ENCODE data around the gene TNS3. TPM values are rescaled to one million over a fixed set of nuclear protein-coding genes. Genes with fewer than 3 reads are reported as not detected.

TNS3 gene
- total RNA-seq, 1 experiment from 2014 or later, result 533 TPM

- POLR2A ChIA-PET, result no interaction called here
- TF ChIP-seq CTCF (IDR thresholded peaks at IDR 0.05) (no peak), REST (IDR thresholded peaks at IDR 0.05; ENCODE audit: insufficient read depth in 1 of 2, low read depth in 2 of 2, low read length in 1 of 2) (no peak), TCF7L2 (IDR thresholded peaks at IDR 0.05; ENCODE audit: low read depth, low read length) (no peak), POLR2AphosphoS5 (IDR thresholded peaks at IDR 0.05; ENCODE audit: low read depth, low read length) (no peak), SIN3A (IDR thresholded peaks at IDR 0.05; ENCODE audit: borderline replicate concordance, insufficient read depth, low read depth, low read length) (no peak)
- peaks cover 64% of the 10 kb centered on the region for H3K4me1 ChIP-seq (ENCODE audit: control insufficient read depth, insufficient read depth, low read length)
- no peak for DNase-seq (ENCODE audit: low read depth, low spot score)
- intact Hi-C loops (cut with micrococcal nuclease; ENCODE audit: unreplicated experiment) (no loop called here), in situ Hi-C loops (cut with HindIII; ENCODE audit: low pct_unique_long_range_greater_than_20kb, low sequenced_read_pairs) (no loop called here)
- BruUV-seq (replicated peaks), result no TSS peak
- CTCF ChIA-PET, result no interaction called here
- H3K4me3 ChIP-seq (ENCODE audit: low read depth in 2 of 2, low read length in 2 of 2), result no peak overlapping the region
- H3K27ac ChIP-seq (ENCODE audit: low read length), result peak overlapping the region; percentile 100
- no peaks in the 10 kb centered on the region for H3K36me3 ChIP-seq (ENCODE audit: control insufficient read depth, insufficient read depth, low read length)
- ATAC-seq, result no peak
- no peaks in the 10 kb centered on the region; the same call in 1 of the 2 replicates for H3K9me3 ChIP-seq (ENCODE audit: control insufficient read depth, insufficient read depth, low read depth, low read length)
- no peaks in the 10 kb centered on the region for H3K27me3 ChIP-seq (ENCODE audit: control insufficient read depth, insufficient read depth, low read length)
Measured at GRCh38 chr7:47588704-47589225, 6.9 kb upstream of the TNS3 start.

GRCh38 chr7:47587976-47588375, 6.1 kb upstream of the TNS3 start:
- ChIA-PET POLR2A (interaction anchor here (1.4 kb wide), 1 partner anchor 23 kb away, joined by 3 read pairs; no protein-coding TSS in a partner anchor), CTCF (no interaction called here)
- ATAC-seq (no peak), DNase-seq (ENCODE audit: low read depth, low spot score) (no peak)
- BruUV-seq (replicated peaks), result no TSS peak
- Histone ChIP-seq H3K4me3 (ENCODE audit: low read depth in 2 of 2, low read length in 2 of 2) (no peak overlapping the region), H3K36me3 (ENCODE audit: control insufficient read depth, insufficient read depth, low read length) (no peaks in the 10 kb centered on the region), H3K9me3 (ENCODE audit: control insufficient read depth, insufficient read depth, low read depth, low read length) (no peaks in the 10 kb centered on the region; the same call in 1 of the 2 replicates), H3K4me1 (ENCODE audit: control insufficient read depth, insufficient read depth, low read length) (peaks cover 66% of the 10 kb centered on the region), H3K27me3 (ENCODE audit: control insufficient read depth, insufficient read depth, low read length) (no peaks in the 10 kb centered on the region), H3K27ac (ENCODE audit: low read length) (peak overlapping the region; percentile 100)
- TF ChIP-seq POLR2AphosphoS5 (IDR thresholded peaks at IDR 0.05; ENCODE audit: low read depth, low read length) (no peak), CTCF (IDR thresholded peaks at IDR 0.05) (no peak), SIN3A (IDR thresholded peaks at IDR 0.05; ENCODE audit: borderline replicate concordance, insufficient read depth, low read depth, low read length) (no peak), REST (IDR thresholded peaks at IDR 0.05; ENCODE audit: insufficient read depth in 1 of 2, low read depth in 2 of 2, low read length in 1 of 2) (no peak), TCF7L2 (IDR thresholded peaks at IDR 0.05; ENCODE audit: low read depth, low read length) (no peak)
- intact Hi-C loops (cut with micrococcal nuclease; ENCODE audit: unreplicated experiment), result no loop called here
- in situ Hi-C loops (cut with HindIII; ENCODE audit: low pct_unique_long_range_greater_than_20kb, low sequenced_read_pairs), result no loop called here
